HEK293 (cell line): ENCODE data around the gene SCG3.

Experiments
- CTCF ChIA-PET: fragments of 350-600 bp; formaldehyde crosslinking; extraction: SDS; loops from one replicate; lab custom pipeline; 2021; ENCODE audit warnings: antibody characterized with exemption; lab: Yijun Ruan, JAX
- POLR2A ChIA-PET: fragments of 300-600 bp; formaldehyde crosslinking; extraction: SDS; loops from one replicate; lab custom pipeline; 2020; ENCODE audit warnings: antibody characterized with exemption, inconsistent platforms; lab: Yijun Ruan, JAX
- H3K27ac ChIP-seq: fragments of 200-500 bp; sonication (Bioruptor generic); 2 replicates; pipeline ENCODE4 v1.5.1; 2014; ENCODE audit warnings: low read depth, low read length, control low read depth, inconsistent platforms; ENCODE audit errors: extremely low read depth
- H3K36me3 ChIP-seq, 2 experiments: fragments of 200-500 bp in 1 of 2; sonication (Bioruptor generic) in 1 of 2; 1 replicate in 1 of 2; 2 replicates in 1 of 2; pipeline ENCODE4 v1.5.1; 2014 to 2017; ENCODE audit warnings: inconsistent platforms in 2 of 2, low read length in 2 of 2; ENCODE audit not compliant: control insufficient read depth in 2 of 2, insufficient read depth in 1 of 2
- H3K4me1 ChIP-seq: fragments of 200-500 bp; sonication (Bioruptor generic); 2 replicates; pipeline ENCODE4 v1.5.1; 2014; ENCODE audit warnings: mild to moderate bottlenecking, low read length, inconsistent platforms; ENCODE audit not compliant: control insufficient read depth, insufficient read depth
- H3K4me3 ChIP-seq: 2 replicates; pipeline ENCODE4 v1.5.1; 2011; ENCODE audit warnings: low read depth, mild to moderate bottlenecking, control low read depth, low read length, moderate library complexity
- H3K9me3 ChIP-seq: fragments of 200-500 bp; sonication (Bioruptor generic); 2 replicates; pipeline ENCODE4 v1.5.1; 2014; ENCODE audit warnings: low read depth, low read length, inconsistent platforms; ENCODE audit not compliant: control insufficient read depth, insufficient read depth
- KLF1 ChIP-seq: fragments of 450-650 bp; formaldehyde crosslinking; IDR thresholded peaks from 2 replicates; pipeline ENCODE4 v1.5.1; 2016; ENCODE audit warnings: missing biosample characterization, missing genetic modification characterization
- MZF1 ChIP-seq: fragments of 450-650 bp; formaldehyde crosslinking; IDR thresholded peaks from 2 replicates; pipeline ENCODE4 v1.5.1; 2017; ENCODE audit warnings: missing biosample characterization, missing genetic modification characterization, borderline replicate concordance
- OVOL3 ChIP-seq: fragments of 450-650 bp; formaldehyde crosslinking; IDR thresholded peaks from 2 replicates; pipeline ENCODE4 v1.5.1; 2016; ENCODE audit warnings: missing biosample characterization, missing genetic modification characterization
- SETDB1 ChIP-seq: IDR thresholded peaks from one replicate; pipeline ENCODE4 v1.6.1; 2017; ENCODE audit warnings: mild to moderate bottlenecking, low read length, moderate library complexity, mixed read lengths; ENCODE audit not compliant: insufficient read length
- SP7 ChIP-seq: fragments of 450-650 bp; formaldehyde crosslinking; IDR thresholded peaks from 2 replicates; pipeline ENCODE4 v1.5.1; 2016; ENCODE audit warnings: missing biosample characterization, missing genetic modification characterization
- ZBTB20 ChIP-seq: fragments of 450-650 bp; formaldehyde crosslinking; IDR thresholded peaks from 2 replicates; pipeline ENCODE4 v1.5.1; 2016; ENCODE audit warnings: missing biosample characterization, missing genetic modification characterization
- ZNF112 ChIP-seq: fragments of 450-650 bp; formaldehyde crosslinking; IDR thresholded peaks from 2 replicates; pipeline ENCODE4 v1.5.0; 2017; ENCODE audit warnings: missing biosample characterization, missing genetic modification characterization
- ZNF121 ChIP-seq: fragments of 450-650 bp; formaldehyde crosslinking; IDR thresholded peaks from 2 replicates; pipeline ENCODE4 v1.5.1; 2016; ENCODE audit warnings: missing biosample characterization, missing genetic modification characterization
- ZNF132 ChIP-seq: fragments of 450-650 bp; formaldehyde crosslinking; IDR thresholded peaks from 2 replicates; pipeline ENCODE4 v1.5.1; 2017; ENCODE audit warnings: missing biosample characterization, missing genetic modification characterization, borderline replicate concordance
- ZNF211 ChIP-seq: fragments of 450-650 bp; formaldehyde crosslinking; IDR thresholded peaks from 2 replicates; pipeline ENCODE4 v1.5.1; 2016; ENCODE audit warnings: low read depth, missing biosample characterization, missing genetic modification characterization
- ZNF292 ChIP-seq: fragments of 450-650 bp; formaldehyde crosslinking; IDR thresholded peaks from 2 replicates; pipeline ENCODE4 v1.5.1; 2016; ENCODE audit warnings: low read depth, missing biosample characterization, missing genetic modification characterization, borderline replicate concordance
- ZNF37A ChIP-seq: fragments of 450-650 bp; IDR thresholded peaks from 2 replicates; pipeline ENCODE4 v1.5.1; 2018; ENCODE audit warnings: missing biosample characterization, missing genetic modification characterization
- ZNF394 ChIP-seq: fragments of 450-650 bp; formaldehyde crosslinking; IDR thresholded peaks from 2 replicates; pipeline ENCODE4 v1.5.1; 2016; ENCODE audit warnings: missing biosample characterization, missing genetic modification characterization, mild to moderate bottlenecking, moderate library complexity, borderline replicate concordance
- ZNF416 ChIP-seq: fragments of 450-650 bp; formaldehyde crosslinking; IDR thresholded peaks from 2 replicates; pipeline ENCODE4 v1.5.1; 2016; ENCODE audit warnings: missing biosample characterization, missing genetic modification characterization
- ZNF549 ChIP-seq: fragments of 450-650 bp; IDR thresholded peaks from 2 replicates; pipeline ENCODE4 v1.5.1; 2018; ENCODE audit warnings: missing biosample characterization, missing genetic modification characterization, mild to moderate bottlenecking, inconsistent platforms, moderate library complexity
- ZNF561 ChIP-seq: fragments of 450-650 bp; IDR thresholded peaks from 2 replicates; pipeline ENCODE4 v1.5.1; 2018; ENCODE audit warnings: missing biosample characterization, missing genetic modification characterization, borderline replicate concordance
- ZNF600 ChIP-seq: fragments of 450-650 bp; formaldehyde crosslinking; IDR thresholded peaks from 2 replicates; pipeline ENCODE4 v1.5.1; 2016; ENCODE audit warnings: missing biosample characterization, missing genetic modification characterization
- ZSCAN16 ChIP-seq: fragments of 450-650 bp; formaldehyde crosslinking; IDR thresholded peaks from 2 replicates; pipeline ENCODE4 v1.5.1; 2016; ENCODE audit warnings: missing biosample characterization, missing genetic modification characterization
- TF ChIP-seq, protein P1 (sequence below): fragments of 450-650 bp; formaldehyde crosslinking; IDR thresholded peaks from 2 replicates; pipeline ENCODE4 v1.5.1; 2016; ENCODE audit warnings: missing biosample characterization, missing genetic modification characterization, borderline replicate concordance

Gene SCG3

DNA sequence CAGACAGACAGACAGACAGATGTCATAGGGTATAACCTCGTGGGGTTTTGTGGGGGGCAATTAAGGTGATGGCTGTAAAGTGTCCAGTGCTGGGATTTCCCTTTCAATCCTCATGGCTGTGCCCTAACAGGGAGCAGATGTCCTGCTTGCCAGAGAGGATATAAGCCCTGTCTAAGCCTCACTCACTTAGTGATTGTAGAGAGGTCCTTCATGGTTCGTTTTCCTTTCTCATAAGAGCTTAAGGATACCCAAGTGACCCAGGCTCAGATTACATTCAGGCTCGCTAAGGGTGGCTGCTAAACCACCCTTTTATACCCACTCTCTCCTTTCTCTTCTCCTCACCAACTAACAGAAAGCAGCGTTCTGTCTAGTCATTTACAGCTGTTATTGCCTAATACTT, 36.9 kb downstream of the SCG3 start:
- Histone ChIP-seq H3K36me3 (no peaks in the 10 kb centered on the region), H3K4me3 (no peak overlapping the region), H3K27ac (no peak overlapping the region), H3K9me3 (no peaks in the 10 kb centered on the region), H3K4me1 (no peaks in the 10 kb centered on the region)
- TF ChIP-seq MZF1 (tag by site-specific recombination): no peak
- TF ChIP-seq ZNF416 (tag by site-specific recombination): no peak
- TF ChIP-seq ZSCAN16 (tag by site-specific recombination): no peak
- TF ChIP-seq KLF1: no peak
- TF ChIP-seq ZNF37A (tag by site-specific recombination): no peak
- TF ChIP-seq SP7 (tag by site-specific recombination): no peak
- no peak for TF ChIP-seq ZNF394 (tag by site-specific recombination)
- no peak for TF ChIP-seq ZNF292
- TF ChIP-seq, protein P1, sequence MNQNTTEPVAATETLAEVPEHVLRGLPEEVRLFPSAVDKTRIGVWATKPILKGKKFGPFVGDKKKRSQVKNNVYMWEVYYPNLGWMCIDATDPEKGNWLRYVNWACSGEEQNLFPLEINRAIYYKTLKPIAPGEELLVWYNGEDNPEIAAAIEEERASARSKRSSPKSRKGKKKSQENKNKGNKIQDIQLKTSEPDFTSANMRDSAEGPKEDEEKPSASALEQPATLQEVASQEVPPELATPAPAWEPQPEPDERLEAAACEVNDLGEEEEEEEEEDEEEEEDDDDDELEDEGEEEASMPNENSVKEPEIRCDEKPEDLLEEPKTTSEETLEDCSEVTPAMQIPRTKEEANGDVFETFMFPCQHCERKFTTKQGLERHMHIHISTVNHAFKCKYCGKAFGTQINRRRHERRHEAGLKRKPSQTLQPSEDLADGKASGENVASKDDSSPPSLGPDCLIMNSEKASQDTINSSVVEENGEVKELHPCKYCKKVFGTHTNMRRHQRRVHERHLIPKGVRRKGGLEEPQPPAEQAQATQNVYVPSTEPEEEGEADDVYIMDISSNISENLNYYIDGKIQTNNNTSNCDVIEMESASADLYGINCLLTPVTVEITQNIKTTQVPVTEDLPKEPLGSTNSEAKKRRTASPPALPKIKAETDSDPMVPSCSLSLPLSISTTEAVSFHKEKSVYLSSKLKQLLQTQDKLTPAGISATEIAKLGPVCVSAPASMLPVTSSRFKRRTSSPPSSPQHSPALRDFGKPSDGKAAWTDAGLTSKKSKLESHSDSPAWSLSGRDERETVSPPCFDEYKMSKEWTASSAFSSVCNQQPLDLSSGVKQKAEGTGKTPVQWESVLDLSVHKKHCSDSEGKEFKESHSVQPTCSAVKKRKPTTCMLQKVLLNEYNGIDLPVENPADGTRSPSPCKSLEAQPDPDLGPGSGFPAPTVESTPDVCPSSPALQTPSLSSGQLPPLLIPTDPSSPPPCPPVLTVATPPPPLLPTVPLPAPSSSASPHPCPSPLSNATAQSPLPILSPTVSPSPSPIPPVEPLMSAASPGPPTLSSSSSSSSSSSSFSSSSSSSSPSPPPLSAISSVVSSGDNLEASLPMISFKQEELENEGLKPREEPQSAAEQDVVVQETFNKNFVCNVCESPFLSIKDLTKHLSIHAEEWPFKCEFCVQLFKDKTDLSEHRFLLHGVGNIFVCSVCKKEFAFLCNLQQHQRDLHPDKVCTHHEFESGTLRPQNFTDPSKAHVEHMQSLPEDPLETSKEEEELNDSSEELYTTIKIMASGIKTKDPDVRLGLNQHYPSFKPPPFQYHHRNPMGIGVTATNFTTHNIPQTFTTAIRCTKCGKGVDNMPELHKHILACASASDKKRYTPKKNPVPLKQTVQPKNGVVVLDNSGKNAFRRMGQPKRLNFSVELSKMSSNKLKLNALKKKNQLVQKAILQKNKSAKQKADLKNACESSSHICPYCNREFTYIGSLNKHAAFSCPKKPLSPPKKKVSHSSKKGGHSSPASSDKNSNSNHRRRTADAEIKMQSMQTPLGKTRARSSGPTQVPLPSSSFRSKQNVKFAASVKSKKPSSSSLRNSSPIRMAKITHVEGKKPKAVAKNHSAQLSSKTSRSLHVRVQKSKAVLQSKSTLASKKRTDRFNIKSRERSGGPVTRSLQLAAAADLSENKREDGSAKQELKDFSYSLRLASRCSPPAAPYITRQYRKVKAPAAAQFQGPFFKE (tag by site-specific recombination): no peak
- TF ChIP-seq OVOL3 (tag by site-specific recombination): no peak
- no peak for TF ChIP-seq ZNF600 (tag by site-specific recombination)
- no peak for TF ChIP-seq ZNF549
- TF ChIP-seq ZNF112 (tag by site-specific recombination): no peak
- TF ChIP-seq ZNF132 (tag by site-specific recombination): no peak
- TF ChIP-seq ZNF121 (tag by site-specific recombination): no peak
- no peak for TF ChIP-seq ZNF211 (tag by site-specific recombination)
- TF ChIP-seq ZNF561: no peak
- no peak for TF ChIP-seq ZBTB20 (tag by site-specific recombination)
- POLR2A ChIA-PET: no interaction called here
- CTCF ChIA-PET: no interaction called here

DNA sequence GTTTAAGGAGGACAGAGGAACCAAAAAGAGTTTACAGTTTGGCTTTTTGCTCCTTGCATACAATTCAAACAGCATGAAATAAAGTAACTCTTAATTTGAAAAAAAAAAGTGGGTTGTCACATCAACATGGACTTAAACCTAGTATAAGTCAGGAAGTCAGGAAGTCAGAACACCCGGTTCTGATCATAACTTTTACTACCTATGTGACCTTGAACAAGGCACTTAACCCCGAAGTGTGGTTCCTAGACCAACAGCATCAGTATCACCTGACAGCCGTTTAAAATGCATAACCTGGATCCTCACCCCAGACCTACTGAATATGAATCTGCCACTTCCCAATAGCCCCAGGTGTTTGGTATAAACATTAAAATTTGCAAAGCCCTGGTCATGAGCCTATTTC, 37.4 kb downstream of the SCG3 start:
- POLR2A ChIA-PET: no interaction called here

More for the DNA sequence above, 37.4 kb downstream of the SCG3 start:
- CTCF ChIA-PET: no interaction called here
- H3K27ac ChIP-seq: no peak overlapping the region
- H3K9me3 ChIP-seq: no peaks in the 10 kb centered on the region
- no peaks in the 10 kb centered on the region for H3K4me1 ChIP-seq
- no peaks in the 10 kb centered on the region for H3K36me3 ChIP-seq
- TF ChIP-seq SETDB1: no peak
- no peak for TF ChIP-seq SP7 (tag by site-specific recombination)
- H3K4me3 ChIP-seq: no peak overlapping the region
